WTC11 (cell line): Measurements from ENCODE around the gene NKX6-1. TPM values are rescaled to one million over a fixed set of nuclear protein-coding genes. Genes with fewer than 3 reads are reported as not detected.

Source experiments
- ATAC-seq: fragments of 200-7000 bp; cut with Tn5 transposase; 2 replicates; pipeline ENCODE4 v1.10.0; 2021; ENCODE audit warnings: mild to moderate bottlenecking, moderate library complexity
- CTCF ChIA-PET: fragments of 300-600 bp; sonication (Branson Sonifier 250); formaldehyde crosslinking; loops from one replicate; lab custom pipeline; 2021; ENCODE audit warnings: antibody characterized with exemption; lab: Charles Lee
- POLR2A ChIA-PET: fragments of 350-600 bp; sonication (Branson Sonifier 250); formaldehyde crosslinking; loops from one replicate; lab custom pipeline; 2021; ENCODE audit warnings: antibody characterized with exemption; lab: Charles Lee
- DNase-seq: peaks from one replicate; pipeline ENCODE4 v3.0.0; 2021; ENCODE audit warnings: low spot score
- H3K27ac Mint-ChIP-seq: 2 replicates; pipeline ENCODE4 v1.8.0; 2021; ENCODE audit warnings: mixed read lengths
- H3K27me3 Mint-ChIP-seq: 2 replicates; pipeline ENCODE4 v1.8.0; 2021; ENCODE audit warnings: low read depth, mild to moderate bottlenecking, moderate library complexity, mixed read lengths
- H3K36me3 Mint-ChIP-seq: 2 replicates; pipeline ENCODE4 v1.8.0; 2021; ENCODE audit warnings: mixed read lengths
- H3K4me1 Mint-ChIP-seq: 2 replicates; pipeline ENCODE4 v1.8.0; 2022; ENCODE audit warnings: mixed read lengths
- H3K4me3 Mint-ChIP-seq: 2 replicates; pipeline ENCODE4 v1.8.0; 2021; ENCODE audit warnings: mild to moderate bottlenecking, moderate library complexity, mixed read lengths
- H3K9me3 Mint-ChIP-seq: 2 replicates; pipeline ENCODE4 v1.8.0; 2021; ENCODE audit warnings: mixed read lengths
- CBFB ChIP-seq: sonication (generic); formaldehyde crosslinking; IDR thresholded peaks from 2 replicates; pipeline ENCODE4 v1.8.1; 2022; ENCODE audit warnings: mild to moderate bottlenecking, low read depth, missing genetic modification reagents
- CREB1 ChIP-seq: sonication (generic); formaldehyde crosslinking; IDR thresholded peaks from 2 replicates; pipeline ENCODE4 v1.8.0; 2023; ENCODE audit warnings: mild to moderate bottlenecking, missing genetic modification reagents
- KAT7 ChIP-seq: sonication (generic); formaldehyde crosslinking; IDR thresholded peaks from 2 replicates; pipeline ENCODE4 v1.8.1; 2023; ENCODE audit warnings: missing genetic modification reagents, mild to moderate bottlenecking, borderline replicate concordance
- NFE2L1 ChIP-seq: sonication (generic); formaldehyde crosslinking; IDR thresholded peaks from 2 replicates; pipeline ENCODE4 v1.8.1; 2023; ENCODE audit warnings: missing genetic modification reagents
- OVOL2 ChIP-seq: fragments of 250-450 bp; sonication (Bioruptor Pico); IDR thresholded peaks from 2 replicates; pipeline ENCODE4 v1.9.0; 2021; ENCODE audit warnings: mild to moderate bottlenecking, borderline replicate concordance
- PRRX2 ChIP-seq: fragments of 250-450 bp; sonication (Bioruptor Pico); IDR thresholded peaks from 2 replicates; pipeline ENCODE4 v1.8.0; 2021; ENCODE audit warnings: mild to moderate bottlenecking
- RELA ChIP-seq: sonication (generic); formaldehyde crosslinking; IDR thresholded peaks from 2 replicates; pipeline ENCODE4 v1.8.1; 2022; ENCODE audit warnings: missing genetic modification reagents, mild to moderate bottlenecking, borderline replicate concordance
- RORB ChIP-seq: fragments of 250-450 bp; sonication (Bioruptor Pico); IDR thresholded peaks from 2 replicates; pipeline ENCODE4 v1.9.0; 2021; ENCODE audit warnings: mild to moderate bottlenecking
- SP1 ChIP-seq: sonication (generic); formaldehyde crosslinking; conservative IDR thresholded peaks from 2 replicates; pipeline ENCODE4 v1.8.1; 2022; ENCODE audit warnings: missing genetic modification reagents
- ZNF121 ChIP-seq: sonication (generic); formaldehyde crosslinking; IDR thresholded peaks from 2 replicates; pipeline ENCODE4 v1.8.0; 2023; ENCODE audit warnings: missing genetic modification reagents
- ZNF219 ChIP-seq: sonication (generic); formaldehyde crosslinking; IDR thresholded peaks from 2 replicates; pipeline ENCODE4 v1.8.0; 2023; ENCODE audit warnings: missing genetic modification reagents, mild to moderate bottlenecking, borderline replicate concordance
- ZNF317 ChIP-seq: sonication (generic); formaldehyde crosslinking; IDR thresholded peaks from 2 replicates; pipeline ENCODE4 v1.8.1; 2023; ENCODE audit warnings: low read depth, mild to moderate bottlenecking, moderate library complexity, missing genetic modification reagents, borderline replicate concordance
- total RNA-seq: library from RNA; stranded (reverse); gene quantifications from 3 replicates; pipeline ENCODE4 v1.2.3, GENCODE V29; 2021
- TF ChIP-seq, protein P1 (sequence below): sonication (generic); formaldehyde crosslinking; IDR thresholded peaks from 2 replicates; pipeline ENCODE4 v1.8.1; 2023; ENCODE audit warnings: mild to moderate bottlenecking, missing genetic modification reagents
- TF ChIP-seq, protein P2 (sequence below): sonication (generic); formaldehyde crosslinking; IDR thresholded peaks from 2 replicates; pipeline ENCODE4 v1.8.0; 2023; ENCODE audit warnings: missing genetic modification reagents, mild to moderate bottlenecking, borderline replicate concordance
- TF ChIP-seq, protein P3 (sequence below): sonication (generic); formaldehyde crosslinking; IDR thresholded peaks from 2 replicates; pipeline ENCODE4 v1.8.1; 2023; ENCODE audit warnings: mild to moderate bottlenecking, missing genetic modification reagents, moderate library complexity

Gene NKX6-1
- total RNA-seq, 1 experiment from 2014 or later: 0.09 TPM

DNA sequence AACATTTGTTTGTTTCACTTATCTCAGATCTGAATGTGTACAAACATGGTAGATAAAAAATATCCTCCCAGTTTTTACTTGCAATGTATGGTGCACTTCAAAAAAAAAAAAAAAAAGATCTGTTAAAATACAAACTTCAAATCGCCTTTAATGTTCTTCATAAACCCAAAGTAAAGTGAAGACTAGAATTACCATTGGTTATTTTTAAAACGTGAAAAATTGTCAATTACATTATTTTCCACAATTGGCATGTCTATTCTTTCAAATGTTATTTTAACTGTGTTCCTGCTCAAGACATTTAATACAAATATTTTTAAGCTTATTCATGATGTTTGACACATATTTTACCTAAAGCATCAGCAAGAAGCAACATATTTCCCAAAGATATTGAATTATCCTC, 5.0 kb downstream of the NKX6-1 start:
- H3K27me3 Mint-ChIP-seq: peaks cover 99% of the 10 kb centered on the region
- TF ChIP-seq ZNF121 (no peak), OVOL2 (no peak), ZNF317 (CRISPR knock-in tag) (no peak), RORB (no peak)
- TF ChIP-seq, protein P1, sequence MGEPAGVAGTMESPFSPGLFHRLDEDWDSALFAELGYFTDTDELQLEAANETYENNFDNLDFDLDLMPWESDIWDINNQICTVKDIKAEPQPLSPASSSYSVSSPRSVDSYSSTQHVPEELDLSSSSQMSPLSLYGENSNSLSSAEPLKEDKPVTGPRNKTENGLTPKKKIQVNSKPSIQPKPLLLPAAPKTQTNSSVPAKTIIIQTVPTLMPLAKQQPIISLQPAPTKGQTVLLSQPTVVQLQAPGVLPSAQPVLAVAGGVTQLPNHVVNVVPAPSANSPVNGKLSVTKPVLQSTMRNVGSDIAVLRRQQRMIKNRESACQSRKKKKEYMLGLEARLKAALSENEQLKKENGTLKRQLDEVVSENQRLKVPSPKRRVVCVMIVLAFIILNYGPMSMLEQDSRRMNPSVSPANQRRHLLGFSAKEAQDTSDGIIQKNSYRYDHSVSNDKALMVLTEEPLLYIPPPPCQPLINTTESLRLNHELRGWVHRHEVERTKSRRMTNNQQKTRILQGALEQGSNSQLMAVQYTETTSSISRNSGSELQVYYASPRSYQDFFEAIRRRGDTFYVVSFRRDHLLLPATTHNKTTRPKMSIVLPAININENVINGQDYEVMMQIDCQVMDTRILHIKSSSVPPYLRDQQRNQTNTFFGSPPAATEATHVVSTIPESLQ (CRISPR knock-in tag): no peak
- ATAC-seq: no peak
- peaks cover 56% of the 10 kb centered on the region for H3K4me1 Mint-ChIP-seq
- no peak for DNase-seq
- POLR2A ChIA-PET: no interaction called here
- no peaks in the 10 kb centered on the region for H3K36me3 Mint-ChIP-seq
- CTCF ChIA-PET: interaction anchor here (9.8 kb wide), 1 partner anchor 12 kb away, joined by 242 read pairs; no protein-coding TSS in a partner anchor
- H3K9me3 Mint-ChIP-seq: no peaks in the 10 kb centered on the region
- peak overlapping the region; percentile 73; the same call in 1 of the 2 replicates for H3K4me3 Mint-ChIP-seq
- no peak overlapping the region for H3K27ac Mint-ChIP-seq

DNA sequence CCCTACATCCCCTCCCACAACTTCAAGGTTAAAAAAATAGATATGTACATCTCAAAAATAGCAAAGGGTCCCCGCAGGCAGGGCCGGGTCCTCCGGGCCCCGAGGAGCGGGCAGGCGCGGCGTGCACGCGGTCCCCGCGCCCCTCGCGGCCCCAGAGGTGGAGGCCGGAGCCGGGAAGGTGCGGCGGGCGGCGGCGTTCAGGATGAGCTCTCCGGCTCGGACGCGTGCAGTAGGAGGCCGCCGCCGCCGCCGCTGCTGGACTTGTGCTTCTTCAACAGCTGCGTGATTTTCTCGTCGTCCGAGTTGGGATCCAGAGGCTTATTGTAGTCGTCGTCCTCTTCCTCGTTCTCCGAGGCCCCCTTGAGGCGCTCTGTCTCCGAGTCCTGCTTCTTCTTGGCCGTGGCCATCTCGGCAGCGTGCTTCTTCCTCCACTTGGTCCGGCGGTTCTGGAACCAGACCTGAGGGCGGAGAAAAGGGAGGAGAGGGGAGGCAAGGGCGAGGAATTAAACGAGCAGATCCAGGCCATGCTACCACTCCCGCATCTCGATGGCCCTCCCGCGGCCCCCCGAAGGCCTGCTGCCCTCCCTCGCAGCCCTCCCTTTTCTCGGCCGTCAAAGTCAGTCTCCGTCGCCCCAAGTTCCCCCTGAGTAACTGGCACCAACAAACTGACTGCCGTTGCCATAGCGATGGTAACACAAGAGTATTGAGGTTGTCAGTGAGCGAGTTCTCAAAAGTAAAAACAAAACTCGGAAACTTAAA, 5.8 kb downstream of the NKX6-1 start:
- POLR2A ChIA-PET: no interaction called here
- TF ChIP-seq, protein P2, sequence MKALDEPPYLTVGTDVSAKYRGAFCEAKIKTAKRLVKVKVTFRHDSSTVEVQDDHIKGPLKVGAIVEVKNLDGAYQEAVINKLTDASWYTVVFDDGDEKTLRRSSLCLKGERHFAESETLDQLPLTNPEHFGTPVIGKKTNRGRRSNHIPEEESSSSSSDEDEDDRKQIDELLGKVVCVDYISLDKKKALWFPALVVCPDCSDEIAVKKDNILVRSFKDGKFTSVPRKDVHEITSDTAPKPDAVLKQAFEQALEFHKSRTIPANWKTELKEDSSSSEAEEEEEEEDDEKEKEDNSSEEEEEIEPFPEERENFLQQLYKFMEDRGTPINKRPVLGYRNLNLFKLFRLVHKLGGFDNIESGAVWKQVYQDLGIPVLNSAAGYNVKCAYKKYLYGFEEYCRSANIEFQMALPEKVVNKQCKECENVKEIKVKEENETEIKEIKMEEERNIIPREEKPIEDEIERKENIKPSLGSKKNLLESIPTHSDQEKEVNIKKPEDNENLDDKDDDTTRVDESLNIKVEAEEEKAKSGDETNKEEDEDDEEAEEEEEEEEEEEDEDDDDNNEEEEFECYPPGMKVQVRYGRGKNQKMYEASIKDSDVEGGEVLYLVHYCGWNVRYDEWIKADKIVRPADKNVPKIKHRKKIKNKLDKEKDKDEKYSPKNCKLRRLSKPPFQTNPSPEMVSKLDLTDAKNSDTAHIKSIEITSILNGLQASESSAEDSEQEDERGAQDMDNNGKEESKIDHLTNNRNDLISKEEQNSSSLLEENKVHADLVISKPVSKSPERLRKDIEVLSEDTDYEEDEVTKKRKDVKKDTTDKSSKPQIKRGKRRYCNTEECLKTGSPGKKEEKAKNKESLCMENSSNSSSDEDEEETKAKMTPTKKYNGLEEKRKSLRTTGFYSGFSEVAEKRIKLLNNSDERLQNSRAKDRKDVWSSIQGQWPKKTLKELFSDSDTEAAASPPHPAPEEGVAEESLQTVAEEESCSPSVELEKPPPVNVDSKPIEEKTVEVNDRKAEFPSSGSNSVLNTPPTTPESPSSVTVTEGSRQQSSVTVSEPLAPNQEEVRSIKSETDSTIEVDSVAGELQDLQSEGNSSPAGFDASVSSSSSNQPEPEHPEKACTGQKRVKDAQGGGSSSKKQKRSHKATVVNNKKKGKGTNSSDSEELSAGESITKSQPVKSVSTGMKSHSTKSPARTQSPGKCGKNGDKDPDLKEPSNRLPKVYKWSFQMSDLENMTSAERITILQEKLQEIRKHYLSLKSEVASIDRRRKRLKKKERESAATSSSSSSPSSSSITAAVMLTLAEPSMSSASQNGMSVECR (CRISPR knock-in tag): peak; percentile 59; the same call in 1 of the 2 replicates
- TF ChIP-seq KAT7 (0 out of 2 replicates have a peak, but pooled peaks have one; percentile 43), ZNF121 (no peak), ZNF219 (CRISPR knock-in tag) (no peak)
- Mint-ChIP-seq H3K27me3 (peaks cover 99% of the 10 kb centered on the region), H3K9me3 (no peaks in the 10 kb centered on the region), H3K4me3 (peak overlapping the region; percentile 73), H3K4me1 (peaks cover 51% of the 10 kb centered on the region), H3K36me3 (no peaks in the 10 kb centered on the region), H3K27ac (no peak overlapping the region)
- ATAC-seq (peak; percentile 14), DNase-seq (peak; percentile 69)
- CTCF ChIA-PET: interaction anchor here (3.1 kb wide), 1 partner anchor 11 kb away, joined by 84 read pairs; no protein-coding TSS in a partner anchor

DNA sequence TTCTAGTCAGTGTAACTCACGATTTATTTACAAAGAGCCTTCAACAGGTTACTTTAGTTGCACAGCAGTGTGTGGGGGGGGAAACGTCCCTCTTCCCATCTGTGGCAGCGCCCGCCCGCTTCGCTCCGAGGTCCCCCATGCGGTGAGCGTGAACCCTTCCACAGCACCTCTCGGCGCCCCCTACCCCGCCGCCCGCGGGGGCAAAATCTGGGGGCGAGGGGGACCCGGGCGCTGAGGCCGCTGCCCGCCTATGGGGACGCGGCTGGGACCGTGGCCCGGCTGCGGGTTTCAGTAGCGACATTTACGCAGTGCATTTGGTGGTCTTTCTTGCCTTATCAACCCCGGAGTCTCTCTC, 6.4 kb downstream of the NKX6-1 start:
- peak; percentile 36 for DNase-seq

DNA sequence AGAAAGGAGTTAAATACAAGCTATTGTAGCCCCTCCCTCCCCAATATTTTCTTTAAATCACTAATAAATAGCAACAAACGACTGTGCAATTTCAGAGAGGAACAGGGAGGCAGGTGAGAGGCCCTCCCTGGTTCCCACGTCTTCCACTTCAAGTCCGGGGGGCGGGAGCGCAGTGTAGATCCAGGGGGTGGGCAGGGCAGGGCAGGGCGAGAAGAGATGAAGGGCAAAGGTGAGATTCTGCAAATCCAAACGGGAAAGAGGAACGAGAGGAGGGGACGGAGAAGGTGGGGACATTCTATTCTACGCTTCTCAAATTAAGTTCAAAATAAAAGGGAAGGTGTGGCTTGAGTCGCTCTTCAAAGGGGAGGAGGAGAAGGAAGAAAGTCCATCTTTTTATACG, 6.8 kb downstream of the NKX6-1 start:
- ChIA-PET CTCF (interaction anchor here (1.4 to 3.1 kb wide), 2 partner anchors 10 kb away, joined by 8 to 84 read pairs; no protein-coding TSS in a partner anchor), POLR2A (no interaction called here)
- peaks cover 51% of the 10 kb centered on the region for H3K4me1 Mint-ChIP-seq
- no peak for TF ChIP-seq RELA
- TF ChIP-seq OVOL2: no peak
- no peak for TF ChIP-seq PRRX2 (CRISPR knock-in tag)
- no peak for TF ChIP-seq NFE2L1 (CRISPR knock-in tag)
- no peak for TF ChIP-seq SP1
- no peak for TF ChIP-seq CBFB (CRISPR knock-in tag)
- no peak overlapping the region for H3K27ac Mint-ChIP-seq
- H3K4me3 Mint-ChIP-seq: peak overlapping the region; percentile 66
- peaks cover 100% of the 10 kb centered on the region for H3K27me3 Mint-ChIP-seq
- DNase-seq (peak; percentile 21), ATAC-seq (no peak)
- H3K36me3 Mint-ChIP-seq: no peaks in the 10 kb centered on the region
- no peaks in the 10 kb centered on the region for H3K9me3 Mint-ChIP-seq

More for the DNA sequence above, 6.4 kb downstream of the NKX6-1 start:
- ChIA-PET CTCF (interaction anchor here (3.1 kb wide), 1 partner anchor 11 kb away, joined by 84 read pairs; no protein-coding TSS in a partner anchor), POLR2A (no interaction called here)
- peaks cover 99% of the 10 kb centered on the region for H3K27me3 Mint-ChIP-seq
- no peak for ATAC-seq
- H3K4me1 Mint-ChIP-seq: peaks cover 51% of the 10 kb centered on the region
- TF ChIP-seq CREB1 (CRISPR knock-in tag): no peak
- TF ChIP-seq, protein P3, sequence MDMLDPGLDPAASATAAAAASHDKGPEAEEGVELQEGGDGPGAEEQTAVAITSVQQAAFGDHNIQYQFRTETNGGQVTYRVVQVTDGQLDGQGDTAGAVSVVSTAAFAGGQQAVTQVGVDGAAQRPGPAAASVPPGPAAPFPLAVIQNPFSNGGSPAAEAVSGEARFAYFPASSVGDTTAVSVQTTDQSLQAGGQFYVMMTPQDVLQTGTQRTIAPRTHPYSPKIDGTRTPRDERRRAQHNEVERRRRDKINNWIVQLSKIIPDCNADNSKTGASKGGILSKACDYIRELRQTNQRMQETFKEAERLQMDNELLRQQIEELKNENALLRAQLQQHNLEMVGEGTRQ: no peak
- H3K9me3 Mint-ChIP-seq: no peaks in the 10 kb centered on the region
- no peak overlapping the region for H3K27ac Mint-ChIP-seq
- peak overlapping the region; percentile 66 for H3K4me3 Mint-ChIP-seq
- H3K36me3 Mint-ChIP-seq: no peaks in the 10 kb centered on the region
